Loucy (cell line): ENCODE results near the gene CD74.

Experiments used
- CTCF ChIP-seq: fragments of 200-600 bp; sonication (generic); conservative IDR thresholded peaks from 2 replicates; pipeline ENCODE4 v1.5.1; 2014; ENCODE audit warnings: mild to moderate bottlenecking, antibody characterized with exemption, low read length
- EZH2phosphoT487 ChIP-seq: fragments of 200-600 bp; IDR thresholded peaks from 2 replicates; pipeline ENCODE4 v1.6.1; 2018; ENCODE audit warnings: antibody characterized with exemption, mild to moderate bottlenecking, moderate library complexity, borderline replicate concordance

DNA sequence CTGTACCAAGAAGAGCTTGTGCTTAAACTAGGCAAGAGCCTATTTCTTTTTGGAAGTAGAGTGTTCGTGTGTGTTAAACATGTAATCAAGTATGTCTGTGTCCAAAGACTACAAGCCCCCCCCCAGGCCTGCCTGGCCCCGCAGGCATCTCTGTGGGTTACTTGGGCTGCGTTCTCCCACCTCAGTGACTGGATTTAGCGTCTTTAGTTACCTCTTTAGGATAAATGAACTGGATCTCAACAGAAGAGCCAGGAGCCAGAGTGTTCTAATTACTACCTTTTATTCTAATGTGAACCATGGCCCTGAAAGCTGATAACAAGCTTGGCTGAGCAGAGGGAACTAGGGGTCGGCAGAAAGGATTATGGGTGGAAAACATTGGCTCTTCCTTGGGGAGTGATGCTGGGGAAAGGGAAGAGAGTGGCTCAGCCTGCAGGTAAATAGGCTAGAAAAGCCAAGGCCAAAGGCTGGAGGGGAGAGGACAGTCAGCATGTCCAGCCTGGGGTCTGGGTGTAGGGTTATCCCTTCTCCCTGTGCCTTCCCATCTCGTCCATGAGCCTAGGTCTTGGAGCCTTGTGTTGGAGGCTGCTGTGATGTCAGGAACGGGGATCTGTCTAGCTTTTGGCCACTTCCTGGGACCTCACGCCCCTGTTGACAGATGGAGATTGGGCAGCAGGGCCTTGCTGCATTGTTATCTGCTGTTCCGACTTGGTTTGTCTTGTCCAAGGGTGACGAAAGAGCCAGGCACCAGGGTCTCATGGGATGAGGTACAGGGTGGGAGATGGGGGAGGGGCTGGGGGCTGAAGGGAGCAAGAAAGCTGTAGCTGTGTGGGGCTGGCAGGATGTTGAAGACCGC, 11.1 kb downstream of the CD74 start:
- TF ChIP-seq CTCF (no peak), EZH2phosphoT487 (no peak)
